NT2/D1 (cell line): Measurements from ENCODE around the gene VNN1.

Experiments
- SUZ12 ChIP-seq: IDR thresholded peaks from 2 replicates; pipeline ENCODE4 v1.6.1; 2011; ENCODE audit not compliant: insufficient read length, insufficient read depth; ENCODE audit errors: extremely low read depth
- YY1 ChIP-seq: IDR thresholded peaks from 2 replicates; pipeline ENCODE4 v1.6.1; 2011; ENCODE audit not compliant: insufficient read length, insufficient read depth
- ZNF274 ChIP-seq: IDR thresholded peaks from 2 replicates; pipeline ENCODE4 v1.6.1; 2011; ENCODE audit warnings: mild to moderate bottlenecking, low read depth, low read length

DNA sequence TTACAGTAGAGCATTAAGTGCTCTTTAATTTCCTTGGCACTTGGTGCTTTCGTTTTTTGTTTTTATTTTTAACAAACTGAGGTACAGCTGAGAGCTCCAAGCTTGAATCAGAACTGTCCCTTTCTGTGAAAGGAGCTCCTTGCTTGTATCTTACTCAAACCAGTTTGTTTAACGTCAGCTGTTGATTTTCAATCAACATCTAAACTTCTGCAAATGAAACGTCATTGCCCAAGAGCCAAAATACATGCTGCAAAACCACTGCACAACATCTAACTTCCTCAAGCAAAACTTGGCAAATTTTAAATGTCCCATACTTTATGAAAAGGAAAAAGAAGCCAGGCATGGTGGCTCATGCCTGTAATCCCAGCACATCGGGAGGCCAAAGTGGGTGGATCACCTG is 28.6 kb upstream of the VNN1 start:
- TF ChIP-seq SUZ12 = no peak
- TF ChIP-seq ZNF274 = no peak
- no peak for TF ChIP-seq YY1
